Measurements from ENCODE around the gene RAB11B.
A peak's percentile ranks its signal among the peaks of the same experiment; 100 is the strongest.
"Not testable (repeated sequence)": the region's sequence is repeated elsewhere in the genome, so short reads cannot be mapped to it uniquely, and the experiment has no call there.

RAB11B gene

GRCh38 chr19:8370176-8371010 lies 19.8 kb upstream of the RAB11B start:
- no peak for DNase-seq (ENCODE audit: low read depth)

- DNase-seq (ENCODE audit: low read depth): no peak
Observed at GRCh38 chr19:8371011-8371804, 19.0 kb upstream of the RAB11B start.

GRCh38 chr19:8373867-8374813 lies 16.0 kb upstream of the RAB11B start:
- DNase-seq (ENCODE audit: low read depth): no peak

- DNase-seq (ENCODE audit: low read depth): not testable (repeated sequence)
Observed at GRCh38 chr19:8375766-8376165, 14.4 kb upstream of the RAB11B start.

- DNase-seq (ENCODE audit: low read depth): not testable (repeated sequence)
Observed at GRCh38 chr19:8376373-8376974, 13.7 kb upstream of the RAB11B start.

- DNase-seq (ENCODE audit: low read depth): no peak
Observed at GRCh38 chr19:8377598-8377997, 12.6 kb upstream of the RAB11B start.

GRCh38 chr19:8379156-8379891 lies 10.8 kb upstream of the RAB11B start:
- not testable (repeated sequence) for DNase-seq (ENCODE audit: low read depth)

- not testable (repeated sequence) for DNase-seq (ENCODE audit: low read depth)
Observed at GRCh38 chr19:8384569-8384968, 5.6 kb upstream of the RAB11B start.

GRCh38 chr19:8385103-8385502 lies 5.1 kb upstream of the RAB11B start:
- DNase-seq (ENCODE audit: low read depth): not testable (repeated sequence)

- not testable (repeated sequence) for DNase-seq (ENCODE audit: low read depth)
Observed at GRCh38 chr19:8385566-8385965, 4.6 kb upstream of the RAB11B start.

- not testable (repeated sequence) for DNase-seq (ENCODE audit: low read depth)
Observed at GRCh38 chr19:8386419-8386818, 3.7 kb upstream of the RAB11B start.

GRCh38 chr19:8386990-8387389 lies 3.2 kb upstream of the RAB11B start:
- no peak for DNase-seq (ENCODE audit: low read depth)

GRCh38 chr19:8387688-8388611 lies 2.2 kb upstream of the RAB11B start:
- no peak for DNase-seq (ENCODE audit: low read depth)

- DNase-seq (ENCODE audit: low read depth): no peak
Observed at GRCh38 chr19:8388612-8388958, 1.6 kb upstream of the RAB11B start.

GRCh38 chr19:8390617-8390981 lies 439 bp downstream of the RAB11B start:
- peak; percentile 78 for DNase-seq (ENCODE audit: low read depth)

- DNase-seq (ENCODE audit: low read depth): no peak
Observed at GRCh38 chr19:8391198-8392016, 1.2 kb downstream of the RAB11B start.

GRCh38 chr19:8392017-8392591 lies 1.9 kb downstream of the RAB11B start:
- no peak for DNase-seq (ENCODE audit: low read depth)

GRCh38 chr19:8393192-8393870 lies 3.2 kb downstream of the RAB11B start:
- DNase-seq (ENCODE audit: low read depth): no peak

Measured in stimulated activated CD8-positive, alpha-beta memory T cell treated with anti-CD3 and anti-CD28 coated beads, Interleukin-12 subunit alpha, Interleukin-12 subunit beta, amount 100 ng/mL, for 4 hours (primary cell).